ENCODE measurements around the gene MUC6.

GRCh38 chr11:1053121-1053901 is 16.8 kb upstream of the MUC6 start:
- no peak for TF ChIP-seq POU6F1 (CRISPR knock-in tag; IDR thresholded peaks at IDR 0.05; ENCODE audit: borderline replicate concordance, low read depth)
- no peak for TF ChIP-seq ESRRG (CRISPR knock-in tag; IDR thresholded peaks at IDR 0.05)
- TF ChIP-seq RARB (CRISPR knock-in tag; IDR thresholded peaks at IDR 0.05) = no peak
- TF ChIP-seq CREB5 (CRISPR knock-in tag; IDR thresholded peaks at IDR 0.05; ENCODE audit: low read depth) = no peak
- TF ChIP-seq ZNF565 (CRISPR knock-in tag; conservative IDR thresholded peaks at IDR 0.05; ENCODE audit: low read depth) = no peak
- no peak for TF ChIP-seq OSR1 (CRISPR knock-in tag; IDR thresholded peaks at IDR 0.05)

Data from SK-N-SH treated with all-trans-retinoic acid at 6 μM for 48 hours (cell line).